Activated CD4-positive, CD25-positive, alpha-beta regulatory T cell (primary cell): ENCODE results near the gene MRAP2.
"Not testable (repeated sequence)": the region's sequence is repeated elsewhere in the genome, so short reads cannot be mapped to it uniquely, and the experiment has no call there.

Experiments used
- DNase-seq, 4 experiments: peaks; one replicate each; lab custom pipeline; 2025; lab: John Stamatoyannopoulos, UW

MRAP2 gene

GRCh38 chr6:84074988-84075781, 41.6 kb downstream of the MRAP2 start:
- no peak for DNase-seq

DNA sequence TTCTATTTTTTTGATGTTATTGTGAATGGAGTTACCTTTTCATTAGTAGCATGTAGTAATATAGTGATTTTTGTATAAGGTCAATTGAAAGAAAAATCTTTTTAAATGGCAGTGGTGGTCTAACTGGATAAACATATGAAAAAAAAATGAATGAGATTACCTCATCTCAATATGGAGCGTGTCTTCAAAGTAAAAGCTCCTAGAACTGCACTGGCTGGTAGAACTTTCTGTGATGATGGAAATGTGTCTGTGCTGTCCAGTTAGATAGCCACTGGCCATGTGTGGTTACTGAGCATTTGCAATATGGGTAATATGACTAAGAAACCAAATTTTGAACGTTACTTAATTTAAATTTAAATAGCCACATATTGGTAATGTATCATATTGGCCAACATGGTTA, 44.1 kb downstream of the MRAP2 start:
- DNase-seq = no peak

DNA sequence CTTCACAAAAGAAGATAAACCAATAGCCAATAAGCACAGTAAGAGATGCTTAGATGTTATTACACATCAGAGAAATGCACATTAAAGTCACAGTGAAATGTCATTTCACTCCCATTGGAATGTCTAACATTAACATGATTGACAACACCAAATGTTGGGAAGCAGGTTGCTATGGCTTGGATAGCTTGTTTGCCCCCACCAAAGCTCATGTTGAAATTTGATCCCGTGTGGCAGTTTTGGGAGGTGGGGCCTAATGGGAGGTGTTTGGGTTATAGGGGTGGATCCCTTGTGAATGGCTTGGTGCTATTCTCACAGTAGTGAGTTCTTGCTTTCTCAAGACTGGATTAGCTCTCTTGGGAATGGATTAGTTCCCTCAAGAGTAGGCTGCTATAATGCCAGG, 44.8 kb downstream of the MRAP2 start:
- no peak for DNase-seq

- no peak for DNase-seq
These were observed 47.6 kb downstream of the MRAP2 start for GRCh38 chr6:84081222-84081621.

GRCh38 chr6:84082689-84083265, 49.2 kb downstream of the MRAP2 start:
- DNase-seq = no peak

DNA sequence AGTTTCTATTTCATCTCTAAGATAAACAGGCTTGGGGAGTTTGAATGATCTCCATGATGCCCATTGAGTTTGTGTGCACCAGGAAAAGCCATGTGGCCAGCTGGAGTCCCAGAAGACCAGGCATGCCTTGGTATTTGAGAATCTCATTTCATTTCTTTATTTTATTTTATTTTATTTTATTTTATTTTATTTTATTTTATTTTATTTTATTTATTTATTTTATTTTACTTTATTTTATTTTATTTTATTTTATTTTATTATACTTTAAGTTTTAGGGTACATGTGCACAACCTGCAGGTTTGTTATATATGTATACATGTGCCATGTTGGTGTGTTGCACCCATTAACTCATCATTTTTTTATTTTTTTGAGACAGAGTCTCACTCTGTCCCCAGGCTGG, 51.1 kb downstream of the MRAP2 start:
- not testable (repeated sequence) for DNase-seq

- no peak for DNase-seq
These were observed 52.5 kb downstream of the MRAP2 start for GRCh38 chr6:84086056-84086455.

DNA sequence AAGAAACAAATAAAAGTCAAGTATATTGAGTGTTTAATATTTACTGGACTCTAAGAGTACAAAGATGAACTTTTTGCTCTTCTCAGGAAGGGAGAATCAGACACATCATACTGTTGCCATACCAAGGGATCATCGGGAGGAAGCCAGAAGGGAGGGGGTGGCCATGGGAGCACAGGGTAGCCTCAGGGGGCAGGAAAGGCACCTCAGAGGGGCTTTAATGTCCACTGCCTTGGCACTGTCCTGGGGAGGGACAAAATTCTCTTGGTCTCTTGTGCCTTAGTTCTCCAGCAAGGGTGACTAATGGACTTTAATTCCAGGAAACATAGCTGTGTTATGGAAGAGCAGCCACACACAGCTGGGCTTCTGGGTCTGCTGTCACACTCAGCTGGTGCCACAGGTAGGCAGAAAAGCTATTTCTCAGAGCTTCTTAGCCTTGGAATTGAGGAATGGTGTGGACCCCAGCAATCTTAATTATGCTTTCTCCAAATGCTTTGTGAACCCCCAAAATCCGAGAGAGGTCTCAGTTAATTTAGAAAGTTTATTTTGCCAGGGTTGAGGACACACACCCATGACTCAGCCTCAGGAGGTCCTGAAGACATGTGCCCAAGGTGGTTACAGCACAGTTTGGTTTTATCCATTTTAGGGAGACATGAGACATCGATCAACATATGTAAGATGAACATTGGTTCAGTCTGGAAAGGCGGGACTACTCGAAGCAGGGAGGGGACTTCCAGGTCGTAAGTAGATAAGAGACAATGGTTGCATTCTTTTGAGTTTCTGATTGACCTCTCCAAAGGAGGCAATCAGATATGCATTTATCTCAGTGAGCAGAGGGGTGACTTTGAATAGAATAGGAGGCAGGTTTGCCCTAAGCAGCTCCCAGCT, 53.2 kb downstream of the MRAP2 start:
- DNase-seq = no peak

DNA sequence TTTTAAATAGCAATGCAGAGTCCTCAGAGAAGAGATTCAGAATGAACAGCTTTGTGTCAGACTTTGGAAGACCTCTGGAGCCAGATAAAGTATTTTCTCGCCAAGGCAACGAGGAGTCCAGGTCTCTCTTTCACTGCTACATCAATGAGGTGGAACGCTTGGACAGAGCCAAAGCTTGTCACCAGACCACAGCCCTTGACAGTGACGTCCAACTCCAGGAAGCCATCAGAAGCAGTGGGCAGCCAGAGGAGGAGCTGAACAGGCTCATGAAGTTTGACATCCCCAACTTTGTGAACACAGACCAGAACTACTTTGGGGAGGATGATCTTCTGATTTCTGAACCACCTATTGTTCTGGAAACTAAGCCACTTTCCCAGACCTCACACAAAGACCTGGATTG, 55.5 kb downstream of the MRAP2 start:
- DNase-seq = no peak

DNA sequence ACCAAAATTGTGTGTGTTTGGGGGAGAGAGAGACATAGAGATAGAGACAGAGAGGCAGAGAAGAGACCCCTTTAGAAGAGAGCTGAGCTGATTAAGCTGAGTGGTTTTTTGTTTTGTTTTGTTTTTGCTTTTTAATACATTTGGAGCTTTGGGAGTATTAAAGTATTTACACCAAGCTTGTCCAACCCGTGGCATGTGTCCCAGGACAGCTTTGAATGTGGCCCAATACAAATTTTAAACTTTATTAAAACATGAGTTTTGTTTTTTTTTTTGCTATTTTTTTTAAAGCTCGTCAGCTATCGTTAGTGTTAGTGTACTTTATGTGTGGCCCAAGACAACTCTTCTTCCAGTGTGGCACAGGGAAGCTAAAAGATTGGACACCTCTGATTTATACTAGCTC, 56.0 kb downstream of the MRAP2 start:
- DNase-seq = no peak

DNA sequence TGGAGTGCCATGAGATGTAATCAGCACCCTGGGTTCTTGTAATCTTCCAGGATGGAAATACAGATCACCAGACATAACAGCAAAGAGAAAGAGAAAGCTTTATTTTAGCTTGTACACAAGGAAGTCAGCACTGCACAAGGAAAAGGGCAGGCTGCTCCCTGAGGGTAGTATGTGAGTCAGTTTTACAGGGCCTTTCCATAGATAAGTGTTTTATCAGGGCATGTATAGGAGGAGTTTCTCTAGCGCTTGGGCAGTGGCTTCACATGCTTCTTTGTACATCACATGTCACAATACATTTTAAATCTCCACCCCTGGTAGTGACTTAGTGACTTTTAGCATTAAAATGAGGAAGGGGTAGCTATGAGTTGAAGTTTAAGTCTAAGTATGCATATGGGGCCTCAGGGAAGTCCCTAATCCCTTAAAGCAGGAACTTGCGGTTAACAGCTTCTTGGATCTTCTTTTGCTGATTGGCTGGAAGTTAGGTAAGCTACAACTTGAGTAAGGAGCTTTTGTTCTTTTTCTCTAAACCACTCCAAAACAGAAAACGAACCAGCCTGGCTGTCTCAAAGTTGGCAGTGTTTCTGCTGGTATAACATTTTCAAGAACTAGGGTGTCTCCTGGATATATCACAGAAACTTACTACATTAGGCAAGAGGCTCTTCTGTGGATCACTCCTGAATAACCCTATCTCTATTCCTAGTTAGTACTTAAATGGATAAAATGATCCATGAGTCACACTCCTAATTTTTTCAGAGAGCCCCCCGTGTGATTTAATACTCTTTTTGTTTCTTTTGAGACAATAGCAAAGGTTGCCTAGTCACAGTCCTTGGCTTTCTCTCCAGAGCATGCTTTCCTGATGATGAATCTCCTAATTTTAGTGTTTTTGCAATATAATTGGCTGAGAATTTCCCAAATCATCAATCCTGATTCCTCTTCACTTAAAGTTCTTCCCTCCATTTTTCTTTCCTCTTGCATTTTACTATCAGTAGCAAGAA, 60.2 kb downstream of the MRAP2 start:
- DNase-seq = no peak

DNA sequence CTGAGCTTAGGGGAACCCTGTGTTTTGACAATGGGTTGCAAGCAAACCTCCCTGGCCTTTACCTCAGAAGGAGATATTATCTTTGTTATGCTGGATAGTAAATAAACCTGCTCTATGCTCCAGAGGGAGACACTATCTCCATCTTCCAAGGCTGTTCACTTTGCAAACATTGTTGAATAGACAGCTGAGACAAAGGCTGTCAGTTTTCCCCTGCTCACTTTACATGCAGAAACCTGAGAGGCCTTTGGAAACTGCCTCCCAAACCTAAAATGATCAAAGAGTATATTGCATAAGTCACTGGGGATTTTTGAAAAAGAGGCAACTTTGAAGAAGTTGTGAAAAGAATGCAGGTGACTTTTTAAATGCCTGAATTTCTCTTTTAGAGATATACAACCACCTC, 61.6 kb downstream of the MRAP2 start:
- no peak for DNase-seq

- DNase-seq = no peak
These were observed 69.5 kb downstream of the MRAP2 start for GRCh38 chr6:84103029-84103428.

DNA sequence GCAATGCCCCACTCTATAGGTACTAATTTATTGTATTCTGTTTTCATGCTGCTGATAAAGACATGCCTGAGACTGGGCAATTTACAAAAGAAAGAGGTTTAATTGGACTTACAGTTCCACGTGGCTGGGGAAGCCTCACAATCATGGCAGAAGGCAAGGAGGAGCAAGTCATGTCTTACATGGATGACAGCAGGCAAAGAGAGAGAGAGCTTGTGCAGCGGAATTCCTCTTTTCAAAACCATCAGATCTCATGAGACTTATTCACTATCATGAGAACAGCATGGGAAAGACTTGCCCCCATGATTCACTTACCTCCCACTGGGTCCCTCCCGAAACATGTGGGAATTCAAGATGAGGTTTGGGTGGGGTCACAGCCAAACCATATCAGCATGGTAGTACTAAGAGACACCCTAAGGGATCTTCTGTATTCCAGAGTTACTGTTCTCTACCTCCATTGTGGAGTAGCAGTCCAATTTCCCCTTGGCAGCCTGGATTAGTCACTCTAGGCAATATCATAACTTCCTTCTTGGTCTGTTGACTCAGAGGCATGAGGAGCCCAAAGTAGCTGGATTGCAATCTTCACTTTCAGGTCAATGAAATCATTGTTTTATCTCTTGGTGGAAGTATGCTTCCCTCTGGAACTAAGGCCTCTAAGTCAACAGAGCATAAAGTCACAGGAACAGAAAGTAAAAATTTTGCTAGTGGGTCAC, 71.8 kb downstream of the MRAP2 start:
- DNase-seq = not testable (repeated sequence)

DNA sequence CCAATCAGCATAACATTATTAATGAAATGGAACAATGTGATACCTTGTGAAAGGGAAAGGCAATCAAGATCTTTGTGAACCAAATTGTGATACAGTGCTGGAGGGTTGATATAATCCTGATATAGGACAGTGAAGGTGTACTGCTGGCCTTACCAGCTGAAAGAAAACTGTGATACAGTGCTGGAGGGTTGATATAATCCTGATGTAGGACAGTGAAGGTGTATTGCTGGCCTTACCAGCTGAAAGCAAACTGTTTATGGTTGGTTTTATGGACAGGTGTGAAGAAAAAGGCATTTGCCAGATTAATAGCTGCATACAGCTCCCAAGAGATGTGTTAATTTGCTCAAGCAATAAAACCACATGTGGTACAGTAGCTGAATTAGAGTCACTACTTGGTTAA, 73.9 kb downstream of the MRAP2 start:
- DNase-seq = no peak

DNA sequence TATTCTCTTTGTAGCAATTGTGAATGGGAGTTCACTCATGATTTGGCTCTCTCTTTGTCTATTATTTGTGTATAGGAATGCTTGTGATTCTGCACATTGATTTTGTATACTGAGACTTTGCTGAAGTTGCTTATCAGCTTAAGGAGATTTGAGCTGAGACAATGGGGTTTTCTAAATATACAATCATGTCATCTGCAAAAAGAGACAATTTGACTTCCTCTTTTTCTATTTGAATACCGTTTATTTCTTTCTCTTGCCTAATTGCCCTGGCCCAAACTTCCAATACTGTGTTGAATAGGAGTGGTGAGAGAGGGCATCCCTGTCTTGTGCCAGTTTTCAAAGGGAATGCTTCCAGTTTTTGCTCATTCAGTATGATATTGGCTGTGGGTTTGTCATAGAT, 77.8 kb downstream of the MRAP2 start:
- not testable (repeated sequence) for DNase-seq

DNA sequence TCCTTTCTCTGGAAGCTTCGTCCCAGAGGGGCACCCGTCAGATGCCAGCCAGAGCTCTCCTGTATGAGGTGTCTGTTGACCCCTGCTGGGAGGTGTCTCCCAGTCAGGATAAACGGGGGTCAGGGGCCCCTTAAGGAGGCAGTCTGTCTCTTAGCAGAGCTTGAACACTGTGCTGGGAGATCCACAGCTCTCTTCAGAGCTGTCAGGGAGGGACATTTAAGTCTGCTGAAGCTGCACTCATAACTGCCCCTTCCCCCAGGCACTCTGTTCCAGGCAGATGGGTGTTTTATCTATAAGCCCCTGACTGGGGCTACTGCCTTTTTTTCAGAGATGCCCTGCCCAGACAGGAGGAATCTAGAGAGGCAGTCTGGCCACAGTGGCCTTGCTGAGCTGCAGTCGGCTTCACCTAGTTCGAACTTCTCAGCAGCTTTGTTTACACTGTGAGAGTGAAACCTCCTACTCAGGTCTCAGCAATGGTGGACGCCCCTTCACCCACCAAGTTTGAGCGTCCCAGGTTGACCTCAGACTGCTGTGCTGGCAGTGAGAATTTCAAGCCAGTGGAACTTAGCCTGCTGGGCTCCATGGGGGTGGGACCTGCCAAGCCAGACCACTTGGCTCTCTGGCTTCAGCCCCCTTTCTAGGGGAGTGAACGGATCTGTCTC, 81.5 kb downstream of the MRAP2 start:
- not testable (repeated sequence) for DNase-seq

DNA sequence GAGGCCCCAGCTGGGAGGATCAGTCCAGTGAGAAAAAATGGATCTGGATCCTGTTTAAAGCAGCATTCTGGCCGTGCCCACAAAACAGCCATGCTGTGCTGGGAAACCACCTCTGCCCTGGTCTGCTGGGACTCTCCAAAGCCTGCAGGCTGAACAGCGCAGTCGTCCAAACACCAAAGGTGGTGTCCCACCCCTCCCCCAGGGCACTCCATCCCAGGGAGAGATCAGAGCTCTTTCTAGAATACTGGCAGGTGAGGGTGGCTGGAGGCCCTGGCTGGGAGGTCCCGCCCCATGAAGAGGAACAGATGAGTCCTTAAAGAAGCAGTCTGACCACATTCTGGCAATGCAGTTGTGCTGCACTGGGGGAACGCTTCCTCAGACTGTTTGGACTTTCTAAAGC, 84.6 kb downstream of the MRAP2 start:
- DNase-seq = no peak

- DNase-seq = no peak
These were observed 85.7 kb downstream of the MRAP2 start for GRCh38 chr6:84119277-84119676.

- no peak for DNase-seq
These were observed 89.6 kb downstream of the MRAP2 start for GRCh38 chr6:84123186-84123585.
